ENCODE measurements around the gene ALG12.

GRCh38 chr22:49884503-49885260 is 33.6 kb downstream of the ALG12 start:
- TF ChIP-seq, protein P1, sequence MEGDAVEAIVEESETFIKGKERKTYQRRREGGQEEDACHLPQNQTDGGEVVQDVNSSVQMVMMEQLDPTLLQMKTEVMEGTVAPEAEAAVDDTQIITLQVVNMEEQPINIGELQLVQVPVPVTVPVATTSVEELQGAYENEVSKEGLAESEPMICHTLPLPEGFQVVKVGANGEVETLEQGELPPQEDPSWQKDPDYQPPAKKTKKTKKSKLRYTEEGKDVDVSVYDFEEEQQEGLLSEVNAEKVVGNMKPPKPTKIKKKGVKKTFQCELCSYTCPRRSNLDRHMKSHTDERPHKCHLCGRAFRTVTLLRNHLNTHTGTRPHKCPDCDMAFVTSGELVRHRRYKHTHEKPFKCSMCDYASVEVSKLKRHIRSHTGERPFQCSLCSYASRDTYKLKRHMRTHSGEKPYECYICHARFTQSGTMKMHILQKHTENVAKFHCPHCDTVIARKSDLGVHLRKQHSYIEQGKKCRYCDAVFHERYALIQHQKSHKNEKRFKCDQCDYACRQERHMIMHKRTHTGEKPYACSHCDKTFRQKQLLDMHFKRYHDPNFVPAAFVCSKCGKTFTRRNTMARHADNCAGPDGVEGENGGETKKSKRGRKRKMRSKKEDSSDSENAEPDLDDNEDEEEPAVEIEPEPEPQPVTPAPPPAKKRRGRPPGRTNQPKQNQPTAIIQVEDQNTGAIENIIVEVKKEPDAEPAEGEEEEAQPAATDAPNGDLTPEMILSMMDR (IDR thresholded peaks at IDR 0.05): no peak
- no peak for TF ChIP-seq POLR2A (IDR thresholded peaks at IDR 0.05)

Data from esophagus squamous epithelium (tissue), 4 donors.